Type B pancreatic cell (in vitro differentiated cells): Measurements from ENCODE around the gene SHISA6. TPM values are rescaled to one million over a fixed set of nuclear protein-coding genes. Genes with fewer than 3 reads are reported as not detected.

Source experiments
- DNase-seq: peaks from one replicate; pipeline ENCODE4 v3.0.0; 2021; ENCODE audit warnings: mixed read lengths; ENCODE audit not compliant: unreplicated experiment; ENCODE audit errors: extremely low spot score
- H3K27ac Mint-ChIP-seq: 2 replicates; pipeline ENCODE4 v1.8.0; 2021; ENCODE audit warnings: mild to moderate bottlenecking, mixed read lengths
- H3K27me3 Mint-ChIP-seq: 2 replicates; pipeline ENCODE4 v1.8.0; 2021; ENCODE audit warnings: mixed read lengths
- H3K36me3 Mint-ChIP-seq: 2 replicates; pipeline ENCODE4 v1.8.0; 2021; ENCODE audit warnings: mixed read lengths
- H3K4me1 Mint-ChIP-seq: one replicate; pipeline ENCODE4 v1.8.0; 2021; ENCODE audit warnings: mixed read lengths; ENCODE audit not compliant: unreplicated experiment
- H3K4me3 Mint-ChIP-seq: 2 replicates; pipeline ENCODE4 v1.8.0; 2021; ENCODE audit warnings: mild to moderate bottlenecking, mixed read lengths
- H3K9me3 Mint-ChIP-seq: 2 replicates; pipeline ENCODE4 v1.8.0; 2021; ENCODE audit warnings: mixed read lengths
- CTCF ChIP-seq: fragments of 200-600 bp; sonication (generic); conservative IDR thresholded peaks from 2 replicates; pipeline ENCODE4 v1.5.0; 2021; ENCODE audit warnings: antibody characterized with exemption, mild to moderate bottlenecking
- total RNA-seq: library from RNA; stranded (reverse); gene quantifications from 2 replicates; pipeline ENCODE4 v1.2.1, GENCODE V29; 2021; ENCODE audit warnings: low replicate concordance

The SHISA6 gene
- total RNA-seq, 1 donor from 2014 or later, result 5.0 TPM

- no peak overlapping the region for H3K4me3 Mint-ChIP-seq
- no peak for DNase-seq
- TF ChIP-seq CTCF, result no peak
- no peaks in the 10 kb centered on the region for H3K36me3 Mint-ChIP-seq
- H3K4me1 Mint-ChIP-seq, result no peaks in the 10 kb centered on the region
- H3K27me3 Mint-ChIP-seq, result peaks cover 4% of the 10 kb centered on the region
- H3K9me3 Mint-ChIP-seq, result no peaks in the 10 kb centered on the region
- no peak overlapping the region for H3K27ac Mint-ChIP-seq
Measured at GRCh38 chr17:11324021-11324420, 83.0 kb downstream of the SHISA6 start.

GRCh38 chr17:11324846-11325420 lies 83.9 kb downstream of the SHISA6 start:
- Mint-ChIP-seq H3K4me3 (no peak overlapping the region), H3K27me3 (peaks cover 4% of the 10 kb centered on the region), H3K9me3 (no peaks in the 10 kb centered on the region), H3K36me3 (no peaks in the 10 kb centered on the region), H3K27ac (no peak overlapping the region), H3K4me1 (no peaks in the 10 kb centered on the region)
- TF ChIP-seq CTCF, result no peak
- DNase-seq, result no peak

DNA sequence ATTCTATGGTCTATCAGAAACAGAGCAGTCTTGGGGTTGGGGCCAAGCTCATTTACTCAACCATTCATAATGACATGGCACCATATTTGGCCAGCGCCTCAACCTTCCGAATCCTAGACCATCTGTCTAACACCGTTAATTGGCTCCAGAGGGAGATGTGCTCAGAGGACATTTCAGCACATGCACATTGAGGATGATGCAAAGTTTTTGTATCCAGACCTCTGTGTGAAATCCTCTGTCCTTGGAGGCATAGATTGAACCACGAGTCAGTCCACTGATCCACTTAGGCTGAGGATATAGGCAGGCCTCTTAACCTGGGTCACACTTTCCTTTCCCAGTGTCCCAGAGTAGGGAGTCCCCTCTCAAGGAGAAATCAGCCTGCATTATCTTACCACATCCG lies 85.5 kb downstream of the SHISA6 start:
- TF ChIP-seq CTCF, result no peak
- H3K36me3 Mint-ChIP-seq, result no peaks in the 10 kb centered on the region
- no peaks in the 10 kb centered on the region for H3K9me3 Mint-ChIP-seq
- peaks cover 13% of the 10 kb centered on the region for H3K4me1 Mint-ChIP-seq
- peaks cover 4% of the 10 kb centered on the region for H3K27me3 Mint-ChIP-seq
- no peak overlapping the region for H3K27ac Mint-ChIP-seq
- DNase-seq, result no peak
- no peak overlapping the region for H3K4me3 Mint-ChIP-seq

DNA sequence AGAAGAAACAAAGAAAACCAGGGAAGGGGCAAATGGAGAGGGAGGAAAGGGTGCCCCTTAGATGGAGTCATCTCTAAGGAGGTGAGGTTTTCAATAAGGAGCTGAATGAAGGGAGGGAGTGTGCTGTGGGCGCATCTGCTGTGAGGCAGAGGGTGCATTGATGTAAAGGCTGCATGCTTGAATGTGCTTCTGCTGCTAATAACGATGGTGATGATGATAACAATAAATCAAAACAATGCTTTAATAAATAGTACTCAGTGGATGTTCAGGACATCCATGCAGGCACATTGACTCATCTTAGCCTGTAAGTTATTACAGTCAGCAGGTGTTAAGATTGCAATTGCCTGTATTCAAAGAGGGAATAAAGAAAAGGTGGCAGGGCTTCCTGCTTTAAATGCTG lies 87.8 kb downstream of the SHISA6 start:
- Mint-ChIP-seq H3K27ac (no peak overlapping the region), H3K36me3 (no peaks in the 10 kb centered on the region), H3K27me3 (peaks cover 4% of the 10 kb centered on the region), H3K4me3 (no peak overlapping the region), H3K9me3 (no peaks in the 10 kb centered on the region), H3K4me1 (peaks cover 25% of the 10 kb centered on the region)
- DNase-seq, result no peak
- TF ChIP-seq CTCF, result no peak

GRCh38 chr17:11330006-11330405 lies 89.0 kb downstream of the SHISA6 start:
- Mint-ChIP-seq H3K4me3 (no peak overlapping the region), H3K36me3 (no peaks in the 10 kb centered on the region), H3K27ac (no peak overlapping the region), H3K27me3 (peaks cover 4% of the 10 kb centered on the region), H3K4me1 (peaks cover 25% of the 10 kb centered on the region), H3K9me3 (no peaks in the 10 kb centered on the region)
- DNase-seq, result no peak
- no peak for TF ChIP-seq CTCF

DNA sequence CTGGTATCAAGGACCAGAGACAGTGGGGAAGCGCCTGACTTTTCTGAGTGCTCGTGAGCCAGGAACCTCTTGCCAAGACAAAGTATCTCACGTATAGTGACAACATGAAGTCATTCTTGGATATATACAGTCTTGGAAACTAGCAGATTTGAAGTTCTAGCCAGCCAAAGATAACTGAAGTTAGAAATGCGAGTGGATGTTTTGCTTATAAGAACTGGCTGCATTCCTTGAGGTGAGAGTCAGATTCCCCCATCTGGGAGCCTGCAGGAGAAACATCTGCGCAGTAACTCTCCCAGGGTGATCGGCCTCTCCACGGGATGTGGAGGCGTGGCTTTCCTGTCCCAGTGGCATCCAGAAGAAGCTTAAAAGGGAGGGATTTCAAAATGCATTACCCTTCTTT lies 89.8 kb downstream of the SHISA6 start:
- DNase-seq, result no peak
- no peaks in the 10 kb centered on the region for H3K9me3 Mint-ChIP-seq
- H3K4me3 Mint-ChIP-seq, result no peak overlapping the region
- TF ChIP-seq CTCF, result no peak
- H3K27me3 Mint-ChIP-seq, result peaks cover 4% of the 10 kb centered on the region
- no peaks in the 10 kb centered on the region for H3K36me3 Mint-ChIP-seq
- H3K4me1 Mint-ChIP-seq, result peaks cover 25% of the 10 kb centered on the region
- H3K27ac Mint-ChIP-seq, result no peak overlapping the region
